ENCODE data around the gene SLC16A3. TPM values are rescaled to one million over a fixed set of nuclear protein-coding genes. Genes with fewer than 3 reads are reported as not detected.
A peak's percentile ranks its signal among the peaks of the same experiment; 100 is the strongest.

Gene SLC16A3
- total RNA-seq, 3 donors from 2014 or later (not counting 1 experiment from before 2014, with no cell fraction given) = 172 to 365 (median 296) TPM

DNA sequence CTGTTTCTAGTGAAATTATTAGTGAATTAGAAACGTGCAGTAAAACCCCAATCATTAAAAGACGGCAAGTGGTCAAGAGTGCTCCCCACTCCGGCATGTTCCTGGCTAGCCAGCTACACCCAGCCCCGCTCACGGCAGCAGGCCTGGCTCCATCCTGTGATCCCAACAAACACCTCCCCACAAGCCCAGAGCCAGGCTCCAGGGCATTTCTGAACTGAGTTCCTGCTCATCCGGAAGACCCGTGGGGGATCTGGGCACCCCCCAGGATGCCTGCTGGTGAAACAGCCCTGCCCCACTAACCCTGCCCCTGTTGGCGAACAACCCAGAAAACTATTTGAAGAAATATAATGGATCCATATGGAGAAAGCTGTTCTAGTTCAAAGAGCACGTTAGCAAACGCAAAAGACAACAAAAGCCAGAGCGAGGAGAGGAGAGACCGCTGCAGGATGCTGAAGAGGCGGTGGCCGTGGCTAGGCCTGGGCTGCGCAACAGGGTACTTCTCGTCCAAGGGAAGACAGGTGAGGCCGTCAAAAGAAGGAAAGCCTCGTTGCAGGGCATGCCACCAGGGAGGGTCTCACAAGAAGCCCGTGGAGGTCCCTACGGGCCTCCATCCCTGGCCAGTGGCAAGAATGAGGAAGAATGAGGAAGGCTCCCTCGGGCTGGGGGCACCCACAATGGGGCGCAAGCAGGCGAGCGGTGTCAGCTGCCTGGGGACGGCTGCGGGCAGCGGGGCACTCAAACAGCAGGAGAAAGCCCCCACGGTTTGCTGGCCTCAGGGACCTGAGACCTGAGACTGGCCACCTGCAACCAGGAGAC, 19.2 kb downstream of the SLC16A3 start:
- Mint-ChIP-seq H3K27me3 (ENCODE audit: low read depth in 2 of 2) (no peaks in the 10 kb centered on the region), H3K36me3 (peaks cover 25% of the 10 kb centered on the region)
- intact Hi-C loops (cut with micrococcal nuclease) = loop anchor here (10.0 kb wide), 1 partner anchor 167 kb away; the partner anchor contains the start of genes HEXD and OGFOD3

DNA sequence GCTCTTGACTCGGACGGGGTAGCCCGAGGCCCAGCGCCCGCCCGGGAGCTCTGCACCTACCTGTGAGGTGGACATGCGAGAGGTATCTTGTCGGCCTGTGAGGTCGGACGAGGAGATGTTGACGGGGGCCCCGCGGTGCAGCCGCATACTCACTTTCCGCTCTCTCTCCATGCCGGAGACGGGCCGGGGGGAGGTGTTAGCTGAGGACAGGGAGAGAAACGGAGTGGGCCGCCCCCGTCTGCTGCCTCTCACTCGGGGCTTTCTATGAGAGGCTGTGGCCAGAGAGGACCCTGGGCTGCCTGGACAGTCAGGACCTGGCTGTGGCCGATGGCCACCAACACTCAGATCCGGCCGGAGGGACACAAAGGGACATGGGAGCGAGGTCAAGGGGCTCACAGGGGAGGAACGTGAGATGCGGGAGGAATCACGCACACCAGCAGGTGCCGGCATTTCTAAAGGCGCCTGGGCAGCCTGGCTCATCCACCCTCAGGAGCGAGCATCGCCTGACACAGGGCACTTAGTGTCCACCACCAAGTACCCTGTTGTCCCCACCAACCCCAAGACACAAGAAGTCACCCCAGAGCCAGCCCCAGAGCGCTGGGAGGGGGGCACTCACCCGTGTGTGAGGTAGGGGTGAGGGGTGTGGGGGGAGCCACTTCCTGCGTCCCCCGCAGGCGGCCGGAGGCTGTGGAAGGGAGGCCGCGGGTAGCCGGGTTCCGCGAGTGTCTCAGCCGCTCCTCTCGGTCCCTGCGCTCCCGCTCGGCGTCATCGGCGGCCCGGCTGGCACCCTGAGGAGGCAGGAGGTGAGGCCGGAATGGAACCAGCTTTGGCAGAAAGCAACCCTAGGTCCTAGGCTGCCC, 20.2 kb downstream of the SLC16A3 start:
- DNase-seq (no peak), ATAC-seq (no peak)
- Mint-ChIP-seq H3K27me3 (ENCODE audit: low read depth in 2 of 2) (no peaks in the 10 kb centered on the region), H3K4me1 (peaks cover 38 to 50% of the 10 kb centered on the region in 2 donors), H3K9me3 (no peaks in the 10 kb centered on the region), H3K4me3 (peak overlapping the region; percentile 52), H3K36me3 (peaks cover 22% of the 10 kb centered on the region), H3K27ac (peak overlapping the region; percentile 87 to 88)
- TF ChIP-seq, protein P1, sequence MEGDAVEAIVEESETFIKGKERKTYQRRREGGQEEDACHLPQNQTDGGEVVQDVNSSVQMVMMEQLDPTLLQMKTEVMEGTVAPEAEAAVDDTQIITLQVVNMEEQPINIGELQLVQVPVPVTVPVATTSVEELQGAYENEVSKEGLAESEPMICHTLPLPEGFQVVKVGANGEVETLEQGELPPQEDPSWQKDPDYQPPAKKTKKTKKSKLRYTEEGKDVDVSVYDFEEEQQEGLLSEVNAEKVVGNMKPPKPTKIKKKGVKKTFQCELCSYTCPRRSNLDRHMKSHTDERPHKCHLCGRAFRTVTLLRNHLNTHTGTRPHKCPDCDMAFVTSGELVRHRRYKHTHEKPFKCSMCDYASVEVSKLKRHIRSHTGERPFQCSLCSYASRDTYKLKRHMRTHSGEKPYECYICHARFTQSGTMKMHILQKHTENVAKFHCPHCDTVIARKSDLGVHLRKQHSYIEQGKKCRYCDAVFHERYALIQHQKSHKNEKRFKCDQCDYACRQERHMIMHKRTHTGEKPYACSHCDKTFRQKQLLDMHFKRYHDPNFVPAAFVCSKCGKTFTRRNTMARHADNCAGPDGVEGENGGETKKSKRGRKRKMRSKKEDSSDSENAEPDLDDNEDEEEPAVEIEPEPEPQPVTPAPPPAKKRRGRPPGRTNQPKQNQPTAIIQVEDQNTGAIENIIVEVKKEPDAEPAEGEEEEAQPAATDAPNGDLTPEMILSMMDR (IDR thresholded peaks at IDR 0.05) = no peak
- H3K4me1 ChIP-seq (ENCODE audit: control insufficient read depth, insufficient read depth, low read length) = peaks cover 23% of the 10 kb centered on the region
- no peaks in the 10 kb centered on the region for H3K9me3 ChIP-seq (ENCODE audit: control insufficient read depth, insufficient read depth, low read length)
- no peaks in the 10 kb centered on the region for H3K27me3 ChIP-seq (ENCODE audit: control insufficient read depth, insufficient read depth, low read length)
- H3K4me3 ChIP-seq (ENCODE audit: low read length) = no peak overlapping the region
- no peak overlapping the region for H3K27ac ChIP-seq (ENCODE audit: low read length)
- WGBS (ENCODE audit: insufficient coverage) = 96% methylated on average over 53 of the region's 54 CpGs
- H3K36me3 ChIP-seq (ENCODE audit: control insufficient read depth, insufficient read depth, low read length) = peaks cover 95% of the 10 kb centered on the region
- intact Hi-C loops (cut with micrococcal nuclease) = loop anchor here (10.0 kb wide), 1 partner anchor 166 kb away; the partner anchor contains the start of genes HEXD and OGFOD3

More for the DNA sequence above, 19.2 kb downstream of the SLC16A3 start:
- no peaks in the 10 kb centered on the region for H3K9me3 ChIP-seq (ENCODE audit: control insufficient read depth, insufficient read depth, low read length)
- no peak overlapping the region for H3K4me3 ChIP-seq (ENCODE audit: low read length)
- H3K9me3 Mint-ChIP-seq = no peaks in the 10 kb centered on the region
- H3K4me1 Mint-ChIP-seq = peaks cover 40 to 52% of the 10 kb centered on the region in 2 donors
- H3K27ac Mint-ChIP-seq = peak overlapping the region; percentile 87 to 88
- no peaks in the 10 kb centered on the region for H3K27me3 ChIP-seq (ENCODE audit: control insufficient read depth, insufficient read depth, low read length)
- H3K36me3 ChIP-seq (ENCODE audit: control insufficient read depth, insufficient read depth, low read length) = peaks cover 99% of the 10 kb centered on the region
- peak overlapping the region; percentile 52 for H3K4me3 Mint-ChIP-seq
- TF ChIP-seq, protein P1 (IDR thresholded peaks at IDR 0.05) = no peak
- no peak overlapping the region for H3K27ac ChIP-seq (ENCODE audit: low read length)
- DNase-seq (no peak), ATAC-seq (no peak)
- H3K4me1 ChIP-seq (ENCODE audit: control insufficient read depth, insufficient read depth, low read length) = peaks cover 24% of the 10 kb centered on the region
- 91% methylated on average over 28 of the region's 28 CpGs for WGBS (ENCODE audit: insufficient coverage)

DNA sequence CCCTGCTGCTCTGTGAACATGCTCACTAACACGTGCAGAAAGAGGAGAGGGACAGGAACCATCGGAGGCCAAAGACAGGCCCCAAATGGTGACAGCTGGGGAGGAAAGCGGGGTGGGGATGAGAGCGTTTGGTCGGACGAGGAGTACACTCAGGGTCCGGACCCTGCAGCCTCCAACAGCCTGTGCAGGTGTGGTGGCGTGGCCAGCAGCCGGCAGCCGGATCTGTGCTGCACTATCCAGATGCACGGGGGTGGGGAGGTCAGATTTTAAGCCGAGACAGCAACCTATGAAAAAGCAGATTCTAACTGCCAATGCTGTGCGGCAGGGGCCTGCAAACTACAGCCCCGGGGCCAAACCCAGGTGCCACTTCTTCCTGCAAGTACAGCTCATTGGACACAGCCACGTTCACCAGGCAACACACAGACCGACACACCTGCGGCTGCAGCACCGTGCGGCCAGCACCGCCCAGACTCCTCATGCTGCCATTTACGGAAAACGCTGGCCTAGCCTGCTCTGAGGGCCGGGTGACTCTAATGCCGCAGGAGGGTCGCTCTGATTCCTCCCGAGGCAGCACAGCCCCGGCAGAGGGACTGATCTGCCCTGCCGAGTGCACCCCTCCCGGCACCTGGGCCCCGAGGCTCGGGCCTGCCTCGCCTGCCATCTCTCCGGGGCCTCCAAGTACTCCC, 21.2 kb downstream of the SLC16A3 start:
- Histone ChIP-seq H3K36me3 (ENCODE audit: control insufficient read depth, insufficient read depth, low read length) (peaks cover 85% of the 10 kb centered on the region), H3K27ac (ENCODE audit: low read length) (no peak overlapping the region), H3K27me3 (ENCODE audit: control insufficient read depth, insufficient read depth, low read length) (no peaks in the 10 kb centered on the region), H3K4me3 (ENCODE audit: low read length) (no peak overlapping the region), H3K9me3 (ENCODE audit: control insufficient read depth, insufficient read depth, low read length) (no peaks in the 10 kb centered on the region), H3K4me1 (ENCODE audit: control insufficient read depth, insufficient read depth, low read length) (peaks cover 23% of the 10 kb centered on the region)
- DNase-seq (no peak), ATAC-seq (no peak)
- Mint-ChIP-seq H3K27ac (peak overlapping the region; percentile 18 to 79), H3K9me3 (no peaks in the 10 kb centered on the region), H3K36me3 (peaks cover 12% of the 10 kb centered on the region), H3K4me1 (peaks cover 28 to 40% of the 10 kb centered on the region in 2 donors), H3K4me3 (no peak overlapping the region), H3K27me3 (ENCODE audit: low read depth in 2 of 2) (no peaks in the 10 kb centered on the region)
- TF ChIP-seq, protein P1 (IDR thresholded peaks at IDR 0.05) = no peak
- intact Hi-C loops (cut with micrococcal nuclease) = loop anchor here (10.0 kb wide), 2 partner anchors 45 to 165 kb away; partner anchors contain the start of genes HEXD and OGFOD3
- 95% methylated on average over 33 of the region's 33 CpGs for WGBS (ENCODE audit: insufficient coverage)

Data from natural killer cell (primary cell).